NCI-H1092 (cell line): ENCODE data around the gene DDO.
"Not testable (repeated sequence)": the region's sequence is repeated elsewhere in the genome, so short reads cannot be mapped to it uniquely, and the experiment has no call there.

ENCODE experiments used
- DNase-seq: peaks from one replicate; lab custom pipeline; 2025; lab: John Stamatoyannopoulos, UW

Gene DDO

GRCh38 chr6:110366975-110367374, 48.4 kb downstream of the DDO start:
- no peak for DNase-seq

GRCh38 chr6:110366256-110366655, 49.1 kb downstream of the DDO start:
- no peak for DNase-seq

- no peak for DNase-seq
Measured at GRCh38 chr6:110364364-110365105, 50.8 kb downstream of the DDO start.

- DNase-seq: no peak
Measured at GRCh38 chr6:110363748-110364147, 51.6 kb downstream of the DDO start.

- no peak for DNase-seq
Measured at GRCh38 chr6:110360676-110361075, 54.7 kb downstream of the DDO start.

GRCh38 chr6:110359556-110359955, 55.8 kb downstream of the DDO start:
- no peak for DNase-seq

- no peak for DNase-seq
Measured at GRCh38 chr6:110358553-110359160, 56.7 kb downstream of the DDO start.

GRCh38 chr6:110357664-110358552, 57.5 kb downstream of the DDO start, which contains the start of gene METTL24:
Gene METTL24, minus strand, starts transcription at chr6:110358349. Its CDS starts 77 bp downstream, at chr6:110358272.
- DNase-seq: no peak

- no peak for DNase-seq
Measured at GRCh38 chr6:110357298-110357663, 58.1 kb downstream of the DDO start.

- DNase-seq: no peak
Measured at GRCh38 chr6:110356778-110357177, 58.6 kb downstream of the DDO start.

GRCh38 chr6:110355727-110356126, 59.6 kb downstream of the DDO start:
- no peak for DNase-seq

GRCh38 chr6:110355022-110355421, 60.4 kb downstream of the DDO start:
- no peak for DNase-seq

- no peak for DNase-seq
Measured at GRCh38 chr6:110354153-110354552, 61.2 kb downstream of the DDO start.

GRCh38 chr6:110353457-110354001, 61.8 kb downstream of the DDO start:
- no peak for DNase-seq

GRCh38 chr6:110352563-110353262, 62.7 kb downstream of the DDO start:
- DNase-seq: no peak

GRCh38 chr6:110351986-110352385, 63.4 kb downstream of the DDO start:
- no peak for DNase-seq

GRCh38 chr6:110351546-110351945, 63.8 kb downstream of the DDO start:
- DNase-seq: no peak

GRCh38 chr6:110350593-110350992, 64.8 kb downstream of the DDO start:
- not testable (repeated sequence) for DNase-seq

- DNase-seq: no peak
Measured at GRCh38 chr6:110348961-110349690, 66.2 kb downstream of the DDO start.

GRCh38 chr6:110345025-110345424, 70.3 kb downstream of the DDO start:
- DNase-seq: no peak

GRCh38 chr6:110342759-110343158, 72.6 kb downstream of the DDO start:
- no peak for DNase-seq
